HG03095 (cell line): ENCODE measurements around the gene GLI1.

Experiments used
- ATAC-seq: cut with Tn5 transposase; IDR thresholded peaks from one replicate; pipeline ENCODE4 v1.9.1; 2021; ENCODE audit warnings: moderate library complexity; ENCODE audit not compliant: unreplicated experiment

GLI1 gene

DNA sequence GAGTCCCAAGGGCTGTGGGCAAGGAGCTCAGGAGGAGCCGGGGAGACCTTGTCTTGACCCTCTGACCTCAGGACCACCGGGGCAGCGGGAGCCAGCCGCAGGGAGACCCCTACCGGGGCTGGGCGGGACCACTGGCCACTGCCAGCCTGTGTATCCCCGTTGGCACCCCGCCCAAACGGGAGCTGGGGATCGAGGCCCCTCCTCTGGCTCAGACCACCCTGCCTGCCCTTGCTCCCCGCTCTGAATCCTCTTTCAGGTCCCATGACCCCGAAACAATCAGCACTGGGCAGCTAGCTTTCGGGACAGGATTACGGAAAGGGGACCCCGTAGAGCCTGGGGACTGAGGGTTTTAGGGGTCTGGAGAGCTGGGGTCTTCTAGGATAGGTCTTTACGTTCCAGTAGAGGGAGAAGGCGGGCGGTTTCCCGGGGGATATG is 1.3 kb downstream of the GLI1 start:
- no peak for ATAC-seq

DNA sequence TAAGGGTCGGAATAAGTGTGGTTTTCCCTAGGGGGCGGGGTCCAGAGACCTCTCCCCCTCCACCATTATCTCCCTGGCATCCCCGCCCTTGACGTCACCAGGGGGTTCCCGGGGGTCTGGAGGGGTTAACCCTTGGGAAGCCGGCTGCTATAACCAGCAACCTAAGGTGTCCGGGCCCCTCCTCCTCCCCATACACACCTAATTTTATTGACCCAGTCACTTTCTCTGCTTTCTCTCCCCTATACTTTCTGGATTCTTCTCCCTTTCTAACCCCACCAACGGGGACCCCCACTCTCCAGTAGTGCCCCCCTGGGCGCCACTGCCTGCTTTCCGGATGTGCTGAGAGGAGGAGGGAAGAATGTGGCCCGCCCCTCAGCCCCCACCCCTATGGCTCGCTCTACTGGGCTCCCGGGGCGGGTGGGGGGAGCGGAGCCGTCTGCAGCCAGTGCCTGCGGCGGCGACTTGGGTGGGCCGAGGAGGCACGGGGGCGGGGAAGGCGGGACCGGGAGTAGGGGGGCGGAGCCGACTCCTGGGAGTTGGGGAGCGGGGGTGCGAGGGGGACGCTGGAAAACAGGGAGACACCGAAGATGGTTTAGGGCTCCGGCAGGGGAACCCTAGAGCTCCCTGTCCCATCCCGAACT is 1.8 kb downstream of the GLI1 start:
- no peak for ATAC-seq

DNA sequence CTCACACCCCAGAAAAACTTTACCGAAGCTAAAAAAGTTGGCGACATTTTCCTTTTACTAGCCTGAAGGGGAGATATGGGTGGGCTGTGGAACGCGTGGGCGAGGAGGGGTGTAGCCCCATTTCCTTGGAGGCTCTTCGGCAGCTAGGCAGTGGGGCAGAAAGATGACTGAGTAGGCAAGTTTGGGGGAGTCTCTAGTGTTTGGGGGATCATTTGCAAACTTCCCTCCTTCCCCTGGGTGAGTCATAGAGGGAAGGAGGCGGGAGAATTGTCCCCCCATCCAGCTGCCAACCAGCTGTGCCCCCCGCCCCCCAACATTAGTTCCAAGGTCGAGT is 2.3 kb downstream of the GLI1 start:
- ATAC-seq: no peak

DNA sequence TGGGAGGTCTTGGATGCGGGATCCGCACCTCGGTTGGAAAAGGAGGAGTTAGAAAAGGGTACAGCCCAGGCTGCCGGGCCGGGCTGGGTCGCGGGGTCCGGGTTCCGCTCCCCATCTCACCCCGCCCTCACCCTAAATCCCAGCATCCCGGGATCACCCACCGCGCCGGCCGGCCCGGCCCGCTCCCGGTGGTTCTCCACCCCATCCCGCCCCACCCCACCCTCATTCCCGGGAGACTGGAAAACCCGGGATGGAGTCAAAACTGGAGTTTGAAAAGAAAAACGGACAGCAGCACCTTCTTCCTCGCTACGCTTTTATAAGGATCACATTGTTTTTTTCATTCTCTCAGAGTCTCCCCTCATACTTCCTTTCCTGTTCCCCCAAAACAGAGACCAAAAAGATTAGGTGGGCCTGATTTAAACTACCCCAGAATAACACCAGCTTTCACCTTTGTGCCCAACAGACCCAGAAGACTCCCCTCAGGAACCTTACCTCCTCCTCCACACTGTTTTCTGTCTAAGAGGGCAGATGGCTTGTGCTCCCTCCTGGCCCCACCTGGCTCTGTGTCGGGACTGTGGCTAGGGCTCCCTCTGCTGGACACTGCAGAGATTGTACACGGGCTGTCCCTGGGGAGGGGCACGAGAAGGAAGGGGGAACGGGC is 2.8 kb downstream of the GLI1 start:
- ATAC-seq: peak; percentile 61

DNA sequence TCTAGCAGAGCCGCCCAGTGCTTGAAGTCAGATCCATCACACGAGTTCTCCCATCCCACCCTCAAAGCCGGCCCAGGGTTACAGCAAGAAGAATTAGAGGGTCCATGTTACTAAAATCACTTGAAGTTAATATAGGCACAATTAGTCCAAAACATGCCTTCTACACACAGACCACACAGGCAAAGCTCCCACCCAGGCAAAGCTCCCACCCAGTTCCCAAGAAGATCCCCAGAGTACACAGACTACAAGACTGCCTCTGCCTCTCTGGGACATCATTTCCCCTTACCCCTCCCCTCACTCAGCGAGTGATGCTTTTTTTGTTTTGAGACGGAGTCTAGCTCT is 3.3 kb downstream of the GLI1 start:
- no peak for ATAC-seq

DNA sequence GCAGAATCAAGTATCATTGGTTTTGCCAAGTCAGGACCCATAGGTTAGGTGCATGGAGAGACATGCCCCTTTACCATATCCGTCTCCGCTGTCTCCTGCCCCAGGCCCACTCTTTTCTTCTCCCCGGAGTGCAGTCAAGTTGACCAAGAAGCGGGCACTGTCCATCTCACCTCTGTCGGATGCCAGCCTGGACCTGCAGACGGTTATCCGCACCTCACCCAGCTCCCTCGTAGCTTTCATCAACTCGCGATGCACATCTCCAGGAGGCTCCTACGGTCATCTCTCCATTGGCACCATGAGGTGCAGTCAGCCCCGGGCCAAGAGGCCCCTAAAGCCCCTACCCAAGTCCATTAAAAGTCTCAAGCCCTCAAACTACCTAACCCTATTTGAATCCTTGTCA is 5.0 kb downstream of the GLI1 start:
- ATAC-seq: no peak

DNA sequence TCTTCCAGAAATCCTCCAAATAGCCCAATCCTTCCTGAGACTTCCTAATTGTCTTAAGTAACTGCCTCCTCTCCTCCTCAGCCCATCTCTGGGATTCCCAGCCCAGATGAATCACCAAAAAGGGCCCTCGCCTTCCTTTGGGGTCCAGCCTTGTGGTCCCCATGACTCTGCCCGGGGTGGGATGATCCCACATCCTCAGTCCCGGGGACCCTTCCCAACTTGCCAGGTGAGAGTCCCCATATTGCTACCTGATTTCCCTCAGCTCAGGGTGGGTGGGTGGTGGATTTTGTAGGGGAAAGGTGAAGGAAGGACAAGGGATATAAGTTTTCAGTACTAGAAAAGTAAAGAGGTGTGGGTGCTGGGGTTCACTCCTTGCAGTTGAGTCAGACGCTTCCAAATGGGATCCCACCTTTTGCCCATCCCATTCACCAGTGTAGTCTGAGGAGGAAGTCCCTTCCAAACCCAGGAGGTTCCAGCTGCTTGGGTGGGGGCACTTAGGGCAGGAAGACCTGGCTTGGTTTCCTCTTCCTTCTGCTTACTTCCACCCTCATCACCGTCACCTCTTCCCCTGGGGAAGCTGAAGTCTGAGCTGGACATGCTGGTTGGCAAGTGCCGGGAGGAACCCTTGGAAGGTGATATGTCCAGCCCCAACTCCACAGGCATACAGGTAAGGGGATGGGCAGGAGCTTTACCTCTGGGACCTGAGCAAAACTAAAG is 5.6 kb downstream of the GLI1 start:
- no peak for ATAC-seq

DNA sequence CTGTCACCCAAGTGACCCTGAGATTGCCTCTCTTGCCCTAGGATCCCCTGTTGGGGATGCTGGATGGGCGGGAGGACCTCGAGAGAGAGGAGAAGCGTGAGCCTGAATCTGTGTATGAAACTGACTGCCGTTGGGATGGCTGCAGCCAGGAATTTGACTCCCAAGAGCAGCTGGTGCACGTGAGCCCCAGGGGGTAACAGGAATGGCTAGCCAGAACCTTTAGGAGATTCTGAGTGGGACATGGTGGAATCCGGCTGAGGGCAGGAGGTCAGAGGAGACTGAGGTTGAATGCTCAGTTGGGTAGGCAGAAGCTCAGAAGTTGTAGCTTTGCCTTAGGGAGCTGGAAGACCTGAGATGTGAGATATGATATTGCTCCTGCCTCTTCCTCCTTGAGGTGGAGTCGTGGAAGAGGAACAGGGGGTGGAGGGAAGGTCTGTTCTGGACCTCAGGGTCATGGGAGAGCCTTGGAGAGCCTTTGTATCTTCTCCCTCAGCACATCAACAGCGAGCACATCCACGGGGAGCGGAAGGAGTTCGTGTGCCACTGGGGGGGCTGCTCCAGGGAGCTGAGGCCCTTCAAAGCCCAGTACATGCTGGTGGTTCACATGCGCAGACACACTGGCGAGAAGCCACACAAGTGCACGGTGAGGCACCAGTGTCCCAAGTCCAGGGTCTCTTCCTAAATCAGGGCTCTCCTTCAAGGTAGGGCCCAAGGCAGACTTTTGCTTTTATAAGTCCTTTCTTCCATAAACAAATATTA is 6.3 kb downstream of the GLI1 start:
- no peak for ATAC-seq

DNA sequence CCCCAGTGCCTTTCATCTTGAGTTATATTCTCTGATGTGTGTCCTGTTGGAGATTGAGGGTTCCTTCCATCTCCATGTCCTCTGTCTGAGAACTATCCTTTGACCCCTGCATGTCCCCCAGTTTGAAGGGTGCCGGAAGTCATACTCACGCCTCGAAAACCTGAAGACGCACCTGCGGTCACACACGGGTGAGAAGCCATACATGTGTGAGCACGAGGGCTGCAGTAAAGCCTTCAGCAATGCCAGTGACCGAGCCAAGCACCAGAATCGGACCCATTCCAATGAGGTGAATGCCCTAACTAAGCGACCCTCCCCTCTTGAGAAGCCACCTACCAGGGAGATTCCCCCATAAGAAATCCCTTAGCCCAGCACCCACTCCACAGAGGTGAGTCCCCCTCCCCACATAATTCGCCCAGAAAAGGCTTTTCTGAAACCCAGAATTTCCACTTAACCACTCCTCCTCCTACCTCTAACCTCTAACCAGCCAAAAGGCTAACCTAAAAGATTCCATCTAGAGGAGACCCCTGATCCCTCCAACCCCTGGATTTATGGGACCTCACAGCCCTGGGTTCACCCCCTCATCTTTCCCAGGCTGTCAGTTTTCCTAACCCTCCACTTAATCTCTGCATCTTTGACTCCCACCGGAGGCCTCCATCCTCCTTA is 7.8 kb downstream of the GLI1 start:
- ATAC-seq: no peak

DNA sequence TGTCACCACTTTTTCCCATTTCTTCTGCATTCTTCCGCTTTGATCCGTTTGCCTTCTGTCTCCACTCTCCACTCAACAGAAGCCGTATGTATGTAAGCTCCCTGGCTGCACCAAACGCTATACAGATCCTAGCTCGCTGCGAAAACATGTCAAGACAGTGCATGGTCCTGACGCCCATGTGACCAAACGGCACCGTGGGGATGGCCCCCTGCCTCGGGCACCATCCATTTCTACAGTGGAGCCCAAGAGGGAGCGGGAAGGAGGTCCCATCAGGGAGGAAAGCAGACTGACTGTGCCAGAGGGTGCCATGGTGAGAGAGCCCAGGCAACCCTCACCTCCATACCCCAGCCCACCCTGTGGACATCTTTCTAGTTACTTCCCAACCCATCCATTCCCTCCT is 8.3 kb downstream of the GLI1 start:
- no peak for ATAC-seq

DNA sequence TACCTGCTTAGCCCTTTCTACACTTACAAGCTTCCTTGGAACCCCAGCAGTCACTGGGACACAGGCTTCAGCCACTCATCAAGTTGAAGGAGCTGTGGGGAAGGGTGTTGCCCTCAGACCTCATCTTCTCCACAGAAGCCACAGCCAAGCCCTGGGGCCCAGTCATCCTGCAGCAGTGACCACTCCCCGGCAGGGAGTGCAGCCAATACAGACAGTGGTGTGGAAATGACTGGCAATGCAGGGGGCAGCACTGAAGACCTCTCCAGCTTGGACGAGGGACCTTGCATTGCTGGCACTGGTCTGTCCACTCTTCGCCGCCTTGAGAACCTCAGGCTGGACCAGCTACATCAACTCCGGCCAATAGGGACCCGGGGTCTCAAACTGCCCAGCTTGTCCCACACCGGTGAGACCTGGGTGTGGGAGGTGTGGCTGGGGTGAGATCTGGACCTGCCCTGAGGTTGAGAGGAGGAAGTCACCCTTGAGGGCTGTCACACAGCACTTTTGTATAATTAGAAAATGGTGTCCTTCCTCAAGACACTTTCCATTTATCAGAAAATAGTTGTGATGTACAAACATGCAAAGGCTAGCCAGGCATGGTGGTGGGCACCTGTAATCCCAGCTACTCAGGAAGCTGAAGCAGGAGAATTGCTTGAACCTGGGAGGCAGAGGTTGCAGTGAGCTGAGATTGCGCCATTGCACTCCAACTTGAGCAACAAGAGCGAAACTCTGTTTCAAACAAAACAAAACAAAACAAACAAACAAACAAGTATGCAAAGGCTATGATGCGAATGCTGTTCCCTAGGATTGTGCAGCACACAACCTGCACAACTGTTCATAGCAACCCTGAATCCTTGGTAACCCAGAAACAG is 9.9 kb downstream of the GLI1 start:
- ATAC-seq: no peak

DNA sequence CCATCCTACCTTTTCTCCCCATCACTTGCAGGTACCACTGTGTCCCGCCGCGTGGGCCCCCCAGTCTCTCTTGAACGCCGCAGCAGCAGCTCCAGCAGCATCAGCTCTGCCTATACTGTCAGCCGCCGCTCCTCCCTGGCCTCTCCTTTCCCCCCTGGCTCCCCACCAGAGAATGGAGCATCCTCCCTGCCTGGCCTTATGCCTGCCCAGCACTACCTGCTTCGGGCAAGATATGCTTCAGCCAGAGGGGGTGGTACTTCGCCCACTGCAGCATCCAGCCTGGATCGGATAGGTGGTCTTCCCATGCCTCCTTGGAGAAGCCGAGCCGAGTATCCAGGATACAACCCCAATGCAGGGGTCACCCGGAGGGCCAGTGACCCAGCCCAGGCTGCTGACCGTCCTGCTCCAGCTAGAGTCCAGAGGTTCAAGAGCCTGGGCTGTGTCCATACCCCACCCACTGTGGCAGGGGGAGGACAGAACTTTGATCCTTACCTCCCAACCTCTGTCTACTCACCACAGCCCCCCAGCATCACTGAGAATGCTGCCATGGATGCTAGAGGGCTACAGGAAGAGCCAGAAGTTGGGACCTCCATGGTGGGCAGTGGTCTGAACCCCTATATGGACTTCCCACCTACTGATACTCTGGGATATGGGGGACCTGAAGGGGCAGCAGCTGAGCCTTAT is 10.8 kb downstream of the GLI1 start:
- no peak for ATAC-seq

DNA sequence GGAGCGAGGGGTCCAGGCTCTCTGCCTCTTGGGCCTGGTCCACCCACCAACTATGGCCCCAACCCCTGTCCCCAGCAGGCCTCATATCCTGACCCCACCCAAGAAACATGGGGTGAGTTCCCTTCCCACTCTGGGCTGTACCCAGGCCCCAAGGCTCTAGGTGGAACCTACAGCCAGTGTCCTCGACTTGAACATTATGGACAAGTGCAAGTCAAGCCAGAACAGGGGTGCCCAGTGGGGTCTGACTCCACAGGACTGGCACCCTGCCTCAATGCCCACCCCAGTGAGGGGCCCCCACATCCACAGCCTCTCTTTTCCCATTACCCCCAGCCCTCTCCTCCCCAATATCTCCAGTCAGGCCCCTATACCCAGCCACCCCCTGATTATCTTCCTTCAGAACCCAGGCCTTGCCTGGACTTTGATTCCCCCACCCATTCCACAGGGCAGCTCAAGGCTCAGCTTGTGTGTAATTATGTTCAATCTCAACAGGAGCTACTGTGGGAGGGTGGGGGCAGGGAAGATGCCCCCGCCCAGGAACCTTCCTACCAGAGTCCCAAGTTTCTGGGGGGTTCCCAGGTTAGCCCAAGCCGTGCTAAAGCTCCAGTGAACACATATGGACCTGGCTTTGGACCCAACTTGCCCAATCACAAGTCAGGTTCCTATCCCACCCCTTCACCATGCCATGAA is 11.5 kb downstream of the GLI1 start:
- no peak for ATAC-seq

DNA sequence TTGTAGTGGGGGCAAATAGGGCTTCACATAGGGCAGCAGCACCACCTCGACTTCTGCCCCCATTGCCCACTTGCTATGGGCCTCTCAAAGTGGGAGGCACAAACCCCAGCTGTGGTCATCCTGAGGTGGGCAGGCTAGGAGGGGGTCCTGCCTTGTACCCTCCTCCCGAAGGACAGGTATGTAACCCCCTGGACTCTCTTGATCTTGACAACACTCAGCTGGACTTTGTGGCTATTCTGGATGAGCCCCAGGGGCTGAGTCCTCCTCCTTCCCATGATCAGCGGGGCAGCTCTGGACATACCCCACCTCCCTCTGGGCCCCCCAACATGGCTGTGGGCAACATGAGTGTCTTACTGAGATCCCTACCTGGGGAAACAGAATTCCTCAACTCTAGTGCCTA is 12.1 kb downstream of the GLI1 start:
- no peak for ATAC-seq

DNA sequence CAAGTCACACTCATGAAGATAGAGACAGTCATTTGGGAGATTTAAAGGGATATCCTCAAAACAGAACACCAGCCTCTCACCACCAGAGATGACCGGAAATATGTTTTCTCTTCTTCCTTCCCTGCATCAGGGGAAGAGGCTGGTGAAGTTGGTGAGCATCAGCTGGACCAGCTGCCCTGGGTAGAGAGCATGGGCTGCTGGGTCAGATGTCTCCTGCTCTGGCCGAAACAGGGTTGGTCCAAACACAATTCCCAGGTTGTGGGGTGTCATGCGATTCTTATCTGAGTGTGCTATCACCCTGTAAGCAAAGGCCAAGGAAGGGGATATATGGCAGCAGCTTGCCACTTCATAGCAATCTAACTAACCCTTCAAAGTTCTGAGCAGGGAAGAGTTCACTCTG is 12.8 kb downstream of the GLI1 start:
- ATAC-seq: no peak

DNA sequence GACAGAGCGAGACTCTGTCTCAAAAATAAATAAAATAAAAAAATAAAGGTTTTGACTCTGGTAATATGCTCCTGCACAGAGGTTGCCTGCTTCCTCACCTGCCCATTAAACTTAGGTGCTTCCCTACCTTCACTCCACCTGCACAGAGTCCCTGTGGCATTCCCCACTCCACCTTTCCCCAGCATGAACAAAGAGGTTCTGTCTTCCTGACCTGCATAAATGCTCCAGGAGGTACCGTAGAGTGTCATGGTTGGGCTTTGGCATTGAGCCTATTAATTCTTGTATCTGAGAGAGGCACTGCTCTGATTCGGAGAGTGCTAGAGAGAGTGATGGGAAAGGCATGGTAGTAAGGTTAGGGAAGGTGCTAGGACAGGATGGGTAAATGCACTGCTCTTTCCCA is 13.8 kb downstream of the GLI1 start:
- no peak for ATAC-seq

DNA sequence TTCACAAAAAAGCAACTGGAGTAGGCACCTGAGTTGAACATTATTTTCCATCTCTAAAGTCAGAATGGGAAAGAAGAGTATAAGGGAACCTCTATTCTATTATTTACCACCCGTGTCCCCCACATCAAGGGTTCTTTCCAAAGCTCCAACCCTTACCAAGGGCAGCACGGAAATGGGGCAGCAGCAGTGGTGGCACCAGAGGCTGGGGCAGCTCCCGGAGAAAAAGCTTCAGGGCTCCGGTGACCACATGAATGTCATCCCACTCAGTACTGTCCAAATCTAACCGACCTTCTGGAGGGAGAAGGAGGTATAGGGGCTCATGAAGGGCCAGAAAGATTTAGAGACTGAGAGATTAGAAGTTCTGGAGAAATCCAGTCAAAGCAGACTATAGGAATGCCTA is 14.3 kb downstream of the GLI1 start:
- no peak for ATAC-seq

DNA sequence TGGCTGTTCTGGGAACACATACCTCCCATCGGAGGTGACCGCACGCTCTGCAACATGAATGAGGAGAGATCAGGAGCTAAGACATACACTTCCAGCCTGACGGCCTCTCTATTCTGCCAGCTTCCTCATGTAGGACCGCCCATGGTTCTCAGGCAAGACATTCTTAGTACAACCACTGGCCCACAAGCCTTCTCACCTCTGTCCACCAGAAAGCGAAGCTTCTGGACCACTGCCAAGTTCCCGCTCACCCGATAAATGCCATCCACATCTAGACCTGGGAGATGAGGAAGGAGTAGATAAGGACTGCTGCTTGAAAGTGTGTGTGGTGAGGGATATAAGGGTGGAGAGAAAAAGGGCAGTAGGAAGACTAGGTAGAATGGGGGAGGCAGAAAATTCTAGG is 14.8 kb downstream of the GLI1 start:
- ATAC-seq: no peak

DNA sequence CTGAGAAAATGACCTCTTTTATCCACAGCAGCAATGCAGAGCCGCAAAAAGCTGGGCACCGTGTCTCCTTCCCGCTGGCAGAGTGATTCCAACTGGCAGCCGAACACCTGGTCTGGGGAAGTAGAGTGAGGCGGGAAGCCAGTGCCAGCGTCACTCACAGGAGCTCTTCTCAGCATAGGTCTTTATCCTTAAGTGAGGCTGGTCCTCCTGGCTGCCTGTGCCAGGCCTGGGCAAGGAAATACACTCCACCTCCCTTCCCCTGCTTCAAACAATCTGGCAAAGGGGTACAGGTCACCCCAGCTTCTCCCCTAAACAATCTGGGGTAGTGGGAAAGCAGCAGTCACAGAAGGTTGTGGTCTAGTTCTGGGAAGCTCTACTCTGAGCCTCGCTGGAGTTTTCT is 15.3 kb downstream of the GLI1 start:
- no peak for ATAC-seq
